ENCODE results near the gene PTPRN2.

DNA sequence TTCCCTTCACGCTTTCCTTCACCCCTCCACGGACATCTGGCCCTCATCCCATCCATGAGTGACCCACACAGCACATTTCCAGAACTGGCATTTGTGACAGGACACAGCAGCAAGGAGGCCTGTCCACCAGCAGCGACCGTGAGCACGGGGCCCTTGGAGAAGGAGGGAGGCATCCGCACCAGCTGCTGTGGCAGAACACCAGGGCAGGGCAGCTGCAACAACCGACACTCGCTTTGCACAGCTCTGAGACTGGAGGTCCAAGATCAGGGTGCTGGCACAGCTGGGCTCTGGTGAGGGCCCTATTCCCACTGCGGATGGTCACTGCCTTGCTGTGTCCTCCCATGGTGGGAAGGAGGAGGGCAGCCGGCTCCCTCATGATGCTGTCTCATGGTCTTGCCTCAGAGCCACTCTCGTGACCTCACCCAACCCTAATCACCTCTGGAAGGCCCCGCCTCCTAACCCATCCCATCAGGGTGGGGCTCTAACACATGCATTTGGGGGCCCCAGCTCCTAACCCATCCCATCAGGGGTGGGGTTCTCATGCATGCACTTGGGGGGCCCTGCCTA is 36.7 kb downstream of the PTPRN2 start:
- TF ChIP-seq, protein P1, sequence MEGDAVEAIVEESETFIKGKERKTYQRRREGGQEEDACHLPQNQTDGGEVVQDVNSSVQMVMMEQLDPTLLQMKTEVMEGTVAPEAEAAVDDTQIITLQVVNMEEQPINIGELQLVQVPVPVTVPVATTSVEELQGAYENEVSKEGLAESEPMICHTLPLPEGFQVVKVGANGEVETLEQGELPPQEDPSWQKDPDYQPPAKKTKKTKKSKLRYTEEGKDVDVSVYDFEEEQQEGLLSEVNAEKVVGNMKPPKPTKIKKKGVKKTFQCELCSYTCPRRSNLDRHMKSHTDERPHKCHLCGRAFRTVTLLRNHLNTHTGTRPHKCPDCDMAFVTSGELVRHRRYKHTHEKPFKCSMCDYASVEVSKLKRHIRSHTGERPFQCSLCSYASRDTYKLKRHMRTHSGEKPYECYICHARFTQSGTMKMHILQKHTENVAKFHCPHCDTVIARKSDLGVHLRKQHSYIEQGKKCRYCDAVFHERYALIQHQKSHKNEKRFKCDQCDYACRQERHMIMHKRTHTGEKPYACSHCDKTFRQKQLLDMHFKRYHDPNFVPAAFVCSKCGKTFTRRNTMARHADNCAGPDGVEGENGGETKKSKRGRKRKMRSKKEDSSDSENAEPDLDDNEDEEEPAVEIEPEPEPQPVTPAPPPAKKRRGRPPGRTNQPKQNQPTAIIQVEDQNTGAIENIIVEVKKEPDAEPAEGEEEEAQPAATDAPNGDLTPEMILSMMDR (IDR thresholded peaks at IDR 0.05) = no peak
- TF ChIP-seq GABPA (IDR thresholded peaks at IDR 0.05; ENCODE audit: low read depth) = no peak
- no peak for TF ChIP-seq CHD2 (IDR thresholded peaks at IDR 0.05; ENCODE audit: low read length, partially characterized antibody)
